Nephron (organoid): ENCODE data around the gene REPS2.

ENCODE experiments used
- H3K27ac Mint-ChIP-seq, 3 experiments: 2 replicates each; pipeline ENCODE4 v1.8.0; 2020; ENCODE audit warnings: mixed read lengths in 3 of 3, mild to moderate bottlenecking in 2 of 3, moderate library complexity in 1 of 3
- H3K27me3 Mint-ChIP-seq: 2 replicates; pipeline ENCODE4 v1.8.0; 2021; ENCODE audit warnings: low read depth, mild to moderate bottlenecking, moderate library complexity, mixed read lengths
- H3K36me3 Mint-ChIP-seq: 2 replicates; pipeline ENCODE4 v1.8.0; 2020; ENCODE audit warnings: low read depth, mixed read lengths
- H3K4me1 Mint-ChIP-seq: 2 replicates; pipeline ENCODE4 v1.8.0; 2020; ENCODE audit warnings: mixed read lengths
- H3K4me3 Mint-ChIP-seq, 3 experiments: 2 replicates each; pipeline ENCODE4 v1.8.0; 2020; ENCODE audit warnings: mild to moderate bottlenecking in 3 of 3, mixed read lengths in 3 of 3, moderate library complexity in 2 of 3
- H3K9me3 Mint-ChIP-seq: 2 replicates; pipeline ENCODE4 v1.8.0; 2020; ENCODE audit warnings: mixed read lengths
- TF ChIP-seq, protein P1 (sequence below), 3 experiments: fragments of 200-600 bp; sonication (generic); IDR thresholded peaks; one replicate each; pipeline ENCODE4 v1.5.0; 2021; ENCODE audit warnings: antibody characterized with exemption in 3 of 3; ENCODE audit not compliant: unreplicated experiment in 3 of 3

Gene REPS2

DNA sequence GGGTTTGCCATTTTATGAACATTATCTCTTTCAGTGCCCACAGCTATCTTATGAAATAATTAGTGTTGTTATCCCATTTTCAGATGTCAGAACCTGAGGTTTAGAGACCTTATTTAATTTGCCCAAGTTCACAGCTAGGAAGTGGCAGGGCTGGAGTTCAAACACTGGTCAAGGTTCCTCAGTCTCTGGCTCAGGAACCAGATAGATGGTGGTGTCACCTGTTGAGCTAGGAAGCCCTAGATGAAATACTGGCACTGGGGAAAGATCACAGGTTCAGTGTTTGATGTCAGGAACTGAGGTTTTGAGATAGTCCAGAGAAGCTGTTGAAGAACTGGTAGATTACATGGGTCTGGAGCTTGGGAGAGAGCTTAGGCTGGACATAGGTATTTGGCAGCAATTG is 85.4 kb downstream of the REPS2 start:
- peak overlapping the region in 2 of 3 experiments; percentile 18 to 32 for H3K27ac Mint-ChIP-seq
- no peaks in the 10 kb centered on the region for H3K27me3 Mint-ChIP-seq
- no peaks in the 10 kb centered on the region for H3K36me3 Mint-ChIP-seq
- H3K4me1 Mint-ChIP-seq, result peaks cover 58% of the 10 kb centered on the region
- TF ChIP-seq, protein P1, sequence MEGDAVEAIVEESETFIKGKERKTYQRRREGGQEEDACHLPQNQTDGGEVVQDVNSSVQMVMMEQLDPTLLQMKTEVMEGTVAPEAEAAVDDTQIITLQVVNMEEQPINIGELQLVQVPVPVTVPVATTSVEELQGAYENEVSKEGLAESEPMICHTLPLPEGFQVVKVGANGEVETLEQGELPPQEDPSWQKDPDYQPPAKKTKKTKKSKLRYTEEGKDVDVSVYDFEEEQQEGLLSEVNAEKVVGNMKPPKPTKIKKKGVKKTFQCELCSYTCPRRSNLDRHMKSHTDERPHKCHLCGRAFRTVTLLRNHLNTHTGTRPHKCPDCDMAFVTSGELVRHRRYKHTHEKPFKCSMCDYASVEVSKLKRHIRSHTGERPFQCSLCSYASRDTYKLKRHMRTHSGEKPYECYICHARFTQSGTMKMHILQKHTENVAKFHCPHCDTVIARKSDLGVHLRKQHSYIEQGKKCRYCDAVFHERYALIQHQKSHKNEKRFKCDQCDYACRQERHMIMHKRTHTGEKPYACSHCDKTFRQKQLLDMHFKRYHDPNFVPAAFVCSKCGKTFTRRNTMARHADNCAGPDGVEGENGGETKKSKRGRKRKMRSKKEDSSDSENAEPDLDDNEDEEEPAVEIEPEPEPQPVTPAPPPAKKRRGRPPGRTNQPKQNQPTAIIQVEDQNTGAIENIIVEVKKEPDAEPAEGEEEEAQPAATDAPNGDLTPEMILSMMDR (IDR thresholded peaks at IDR 0.05; ENCODE audit: unreplicated experiment in 3 of 3), result no peak
- no peak overlapping the region for H3K4me3 Mint-ChIP-seq
- no peaks in the 10 kb centered on the region for H3K9me3 Mint-ChIP-seq

DNA sequence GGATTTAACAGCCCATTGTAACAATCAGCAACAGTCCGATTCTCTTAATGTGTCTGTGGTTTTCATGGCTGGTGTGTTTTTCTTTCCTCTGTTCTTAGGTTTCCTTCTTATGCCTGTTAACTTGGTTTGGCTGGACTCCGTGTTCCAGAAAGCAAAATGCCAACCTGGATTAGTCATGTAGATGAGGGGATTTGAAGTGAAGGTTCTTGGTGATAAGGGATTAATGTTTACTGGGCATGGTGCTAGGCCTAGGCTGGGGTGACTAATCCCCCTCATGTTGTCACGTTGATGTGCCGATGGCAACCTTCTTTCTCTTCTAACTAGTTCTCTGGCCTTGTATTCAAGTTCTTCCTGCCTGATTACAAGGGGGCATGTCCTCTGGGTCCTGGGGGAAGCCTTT is 85.9 kb downstream of the REPS2 start:
- TF ChIP-seq, protein P1 (IDR thresholded peaks at IDR 0.05; ENCODE audit: unreplicated experiment in 3 of 3), result no peak
- H3K9me3 Mint-ChIP-seq, result no peaks in the 10 kb centered on the region
- no peak overlapping the region for H3K4me3 Mint-ChIP-seq
- peaks cover 55% of the 10 kb centered on the region for H3K4me1 Mint-ChIP-seq
- H3K27ac Mint-ChIP-seq, result peak overlapping the region in 2 of 3 experiments; percentile 32 to 64
- no peaks in the 10 kb centered on the region for H3K27me3 Mint-ChIP-seq
- no peaks in the 10 kb centered on the region for H3K36me3 Mint-ChIP-seq

DNA sequence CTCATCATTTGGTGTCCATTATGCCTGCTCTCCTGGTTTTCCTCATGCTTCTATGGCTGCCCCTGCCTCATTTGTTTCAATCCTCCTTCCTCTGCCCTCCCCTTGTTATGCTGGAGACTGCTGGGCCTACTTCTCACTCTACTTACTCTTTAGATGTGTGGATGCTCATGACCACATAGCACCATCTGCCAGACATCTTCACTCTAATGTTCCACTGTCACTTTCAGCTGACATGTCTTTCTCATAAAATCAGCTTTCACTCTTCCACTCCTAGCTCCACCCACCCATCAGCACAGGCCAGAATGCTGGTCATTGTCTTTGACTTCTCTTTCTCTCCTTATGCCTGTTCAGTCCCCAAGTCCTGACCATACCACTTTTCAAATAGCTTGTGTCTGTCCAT is 86.8 kb downstream of the REPS2 start:
- H3K36me3 Mint-ChIP-seq, result no peaks in the 10 kb centered on the region
- peak overlapping the region in 2 of 3 experiments; percentile 6 to 12 for H3K27ac Mint-ChIP-seq
- H3K27me3 Mint-ChIP-seq, result no peaks in the 10 kb centered on the region
- H3K4me1 Mint-ChIP-seq, result peaks cover 53% of the 10 kb centered on the region
- no peaks in the 10 kb centered on the region for H3K9me3 Mint-ChIP-seq
- no peak overlapping the region for H3K4me3 Mint-ChIP-seq
- TF ChIP-seq, protein P1 (IDR thresholded peaks at IDR 0.05; ENCODE audit: unreplicated experiment in 3 of 3), result no peak

DNA sequence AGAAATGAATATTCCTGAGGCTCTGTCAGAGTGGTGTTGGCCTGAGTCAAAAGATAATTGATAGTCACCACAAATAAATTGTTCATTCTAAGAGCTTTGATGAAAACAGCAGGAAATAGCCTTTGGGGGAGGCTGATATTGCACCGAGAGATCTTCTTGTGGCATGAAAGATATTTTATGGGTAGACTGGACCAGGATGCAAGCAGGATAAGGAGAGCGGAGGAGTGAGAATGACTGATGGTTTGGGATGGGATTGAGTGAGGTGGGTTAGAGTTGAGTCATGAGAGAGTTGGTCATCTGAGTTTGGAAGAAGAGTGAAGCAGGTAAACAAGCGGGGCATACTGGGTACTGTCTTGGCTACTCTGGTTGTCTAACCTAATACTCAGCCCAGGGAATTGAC is 88.7 kb downstream of the REPS2 start:
- H3K27me3 Mint-ChIP-seq, result no peaks in the 10 kb centered on the region
- H3K4me1 Mint-ChIP-seq, result peaks cover 55% of the 10 kb centered on the region
- no peaks in the 10 kb centered on the region for H3K9me3 Mint-ChIP-seq
- H3K27ac Mint-ChIP-seq, result peak overlapping the region in 2 of 3 experiments; percentile 6 to 28
- H3K36me3 Mint-ChIP-seq, result no peaks in the 10 kb centered on the region
- TF ChIP-seq, protein P1 (IDR thresholded peaks at IDR 0.05; ENCODE audit: unreplicated experiment in 3 of 3), result no peak
- H3K4me3 Mint-ChIP-seq, result no peak overlapping the region

DNA sequence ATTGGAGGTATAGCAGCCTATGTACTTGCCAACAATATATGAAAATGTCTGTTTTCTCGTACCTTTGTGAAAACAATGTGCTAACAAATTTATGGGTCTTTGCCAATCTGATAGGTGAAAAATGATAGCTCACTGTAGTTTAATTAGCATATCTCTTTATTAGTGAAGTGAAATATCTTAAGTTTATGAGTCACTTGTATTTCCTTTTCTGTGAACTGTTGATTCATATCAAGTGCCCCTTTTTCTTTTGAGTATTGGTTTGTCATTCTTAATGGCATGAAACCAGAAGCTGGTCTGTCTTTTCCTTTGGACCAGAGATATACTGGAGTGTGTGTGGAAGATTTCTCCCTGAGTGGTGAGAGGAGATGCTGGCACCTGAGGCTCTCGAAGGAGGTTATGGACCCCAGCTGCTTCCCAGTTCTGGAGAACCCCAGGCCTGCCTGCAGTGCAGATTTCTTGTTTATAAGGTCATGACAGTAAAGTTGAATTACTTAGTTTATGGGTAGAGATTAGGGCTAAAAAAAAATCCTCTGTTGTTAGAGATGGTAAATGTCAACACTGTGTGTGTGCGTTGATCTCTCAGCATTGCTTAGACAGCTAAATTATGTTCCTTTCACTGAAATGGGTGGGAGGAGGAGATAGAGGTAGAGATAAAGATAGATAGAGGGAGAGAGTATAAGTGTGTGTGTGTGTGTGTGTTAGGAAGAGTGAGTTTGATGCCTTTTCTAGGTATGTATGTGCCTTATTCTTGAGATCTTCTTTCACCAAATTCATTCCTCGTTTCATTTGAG is 89.9 kb downstream of the REPS2 start:
- no peaks in the 10 kb centered on the region for H3K36me3 Mint-ChIP-seq

More for the DNA sequence above, 89.9 kb downstream of the REPS2 start:
- no peaks in the 10 kb centered on the region for H3K9me3 Mint-ChIP-seq
- peaks cover 55% of the 10 kb centered on the region for H3K4me1 Mint-ChIP-seq
- H3K27me3 Mint-ChIP-seq, result no peaks in the 10 kb centered on the region
- peak overlapping the region; percentile 2 to 70 (median 40) for H3K27ac Mint-ChIP-seq
- TF ChIP-seq, protein P1 (IDR thresholded peaks at IDR 0.05; ENCODE audit: unreplicated experiment in 3 of 3), result no peak
- H3K4me3 Mint-ChIP-seq, result no peak overlapping the region
